Endodermal cell (in vitro differentiated cells): Measurements from ENCODE around the gene DHRS7B. TPM values are rescaled to one million over a fixed set of nuclear protein-coding genes. Genes with fewer than 3 reads are reported as not detected.

Source experiments
- DNase-seq: peaks from one replicate; pipeline ENCODE4 v3.0.0-alpha.2; 2017
- H3K27ac ChIP-seq: 2 replicates; pipeline ENCODE4 v1.5.1; 2013; ENCODE audit warnings: mild to moderate bottlenecking, low read depth, low read length, moderate library complexity
- H3K27me3 ChIP-seq: 2 replicates; pipeline ENCODE4 v1.6.1; 2013; ENCODE audit warnings: mild to moderate bottlenecking, low read length, moderate library complexity; ENCODE audit not compliant: insufficient read depth, control insufficient read depth, poor library complexity, severe bottlenecking
- H3K36me3 ChIP-seq: 2 replicates; pipeline ENCODE4 v1.7.0; 2013; ENCODE audit warnings: mild to moderate bottlenecking, low read length, moderate library complexity; ENCODE audit not compliant: control insufficient read depth, insufficient read depth
- H3K4me1 ChIP-seq: one replicate; pipeline ENCODE4 v1.7.0; 2013; ENCODE audit warnings: low read length; ENCODE audit not compliant: control insufficient read depth, insufficient read depth
- H3K4me3 ChIP-seq: 2 replicates; pipeline ENCODE4 v1.5.1; 2013; ENCODE audit warnings: mild to moderate bottlenecking, low read length, moderate library complexity
- H3K9ac ChIP-seq: 2 replicates; pipeline ENCODE4 v1.6.1; 2013; ENCODE audit warnings: mild to moderate bottlenecking, low read length, moderate library complexity; ENCODE audit not compliant: poor library complexity, severe bottlenecking; ENCODE audit errors: extremely low read depth
- H3K9me3 ChIP-seq: 2 replicates; pipeline ENCODE4 v1.6.1; 2013; ENCODE audit warnings: mild to moderate bottlenecking, low read length, moderate library complexity; ENCODE audit not compliant: control insufficient read depth
- H3K27ac Mint-ChIP-seq: 2 replicates; pipeline ENCODE4 v1.8.0; 2020; ENCODE audit warnings: mixed read lengths
- H3K27me3 Mint-ChIP-seq: 2 replicates; pipeline ENCODE4 v1.8.0; 2021; ENCODE audit warnings: mild to moderate bottlenecking, mixed read lengths; ENCODE audit not compliant: insufficient read depth
- H3K36me3 Mint-ChIP-seq: 2 replicates; pipeline ENCODE4 v1.8.0; 2020; ENCODE audit warnings: low read depth, mixed read lengths
- H3K4me1 Mint-ChIP-seq: 2 replicates; pipeline ENCODE4 v1.8.0; 2020; ENCODE audit warnings: mixed read lengths
- H3K4me3 Mint-ChIP-seq: 2 replicates; pipeline ENCODE4 v1.8.0; 2020; ENCODE audit warnings: mild to moderate bottlenecking, moderate library complexity, mixed read lengths
- H3K9me3 Mint-ChIP-seq: 2 replicates; pipeline ENCODE4 v1.8.0; 2020; ENCODE audit warnings: mild to moderate bottlenecking, mixed read lengths
- WGBS, 2 experiments: methylation state at CpG; one replicate each; pipeline versions ENCODE4 v1.1.5 to v1.1.7; 2013; ENCODE audit warnings: missing lambda C conversion rate in 2 of 2, mixed read lengths in 1 of 2; ENCODE audit not compliant: insufficient coverage in 1 of 2, insufficient read length in 1 of 2; 5-methylcytosine and 5-hydroxymethylcytosine counted together
- total RNA-seq, 2 donors: library from RNA; stranded (reverse); fragmentation: NEBNext Ultra II Directional in 1 of 2; extraction: Animal tissue kit (Norgen Biotek cat#: 25700) in 1 of 2; gene quantifications; 2 replicates in 1 of 2; 3 replicates in 1 of 2; pipeline ENCODE4 v1.2.1, GENCODE V29; 2021
- TF ChIP-seq, protein P1 (sequence below): fragments of 200-600 bp; sonication (generic); conservative IDR thresholded peaks from 2 replicates; pipeline ENCODE4 v1.5.0; 2021; ENCODE audit warnings: antibody characterized with exemption, mild to moderate bottlenecking

The DHRS7B gene
- total RNA-seq, 2 donors from 2014 or later = 20.8 to 24.2 TPM

GRCh38 chr17:21194226-21194625 is 67.5 kb downstream of the DHRS7B start:
- no peaks in the 10 kb centered on the region for H3K9me3 Mint-ChIP-seq
- no peak overlapping the region for H3K4me3 Mint-ChIP-seq
- H3K27me3 ChIP-seq = no peaks in the 10 kb centered on the region
- no peak overlapping the region for H3K4me3 ChIP-seq
- H3K27ac ChIP-seq = no peak overlapping the region
- H3K36me3 Mint-ChIP-seq = peaks cover 56% of the 10 kb centered on the region
- peak overlapping the region; percentile 62 for H3K27ac Mint-ChIP-seq
- H3K4me1 Mint-ChIP-seq = peaks cover 3% of the 10 kb centered on the region
- peaks cover 75% of the 10 kb centered on the region for H3K36me3 ChIP-seq
- H3K27me3 Mint-ChIP-seq = no peaks in the 10 kb centered on the region
- no peak overlapping the region for H3K9ac ChIP-seq
- TF ChIP-seq, protein P1, sequence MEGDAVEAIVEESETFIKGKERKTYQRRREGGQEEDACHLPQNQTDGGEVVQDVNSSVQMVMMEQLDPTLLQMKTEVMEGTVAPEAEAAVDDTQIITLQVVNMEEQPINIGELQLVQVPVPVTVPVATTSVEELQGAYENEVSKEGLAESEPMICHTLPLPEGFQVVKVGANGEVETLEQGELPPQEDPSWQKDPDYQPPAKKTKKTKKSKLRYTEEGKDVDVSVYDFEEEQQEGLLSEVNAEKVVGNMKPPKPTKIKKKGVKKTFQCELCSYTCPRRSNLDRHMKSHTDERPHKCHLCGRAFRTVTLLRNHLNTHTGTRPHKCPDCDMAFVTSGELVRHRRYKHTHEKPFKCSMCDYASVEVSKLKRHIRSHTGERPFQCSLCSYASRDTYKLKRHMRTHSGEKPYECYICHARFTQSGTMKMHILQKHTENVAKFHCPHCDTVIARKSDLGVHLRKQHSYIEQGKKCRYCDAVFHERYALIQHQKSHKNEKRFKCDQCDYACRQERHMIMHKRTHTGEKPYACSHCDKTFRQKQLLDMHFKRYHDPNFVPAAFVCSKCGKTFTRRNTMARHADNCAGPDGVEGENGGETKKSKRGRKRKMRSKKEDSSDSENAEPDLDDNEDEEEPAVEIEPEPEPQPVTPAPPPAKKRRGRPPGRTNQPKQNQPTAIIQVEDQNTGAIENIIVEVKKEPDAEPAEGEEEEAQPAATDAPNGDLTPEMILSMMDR = no peak
- DNase-seq = no peak
- no peaks in the 10 kb centered on the region for H3K9me3 ChIP-seq
- no peaks in the 10 kb centered on the region for H3K4me1 ChIP-seq
- WGBS, 2 experiments = 83 to 90% methylated on average over 5 to 8 of the region's 8 CpGs

- peaks cover 53% of the 10 kb centered on the region for H3K36me3 Mint-ChIP-seq
Observed at GRCh38 chr17:21194703-21195102, 67.9 kb downstream of the DHRS7B start.

DNA sequence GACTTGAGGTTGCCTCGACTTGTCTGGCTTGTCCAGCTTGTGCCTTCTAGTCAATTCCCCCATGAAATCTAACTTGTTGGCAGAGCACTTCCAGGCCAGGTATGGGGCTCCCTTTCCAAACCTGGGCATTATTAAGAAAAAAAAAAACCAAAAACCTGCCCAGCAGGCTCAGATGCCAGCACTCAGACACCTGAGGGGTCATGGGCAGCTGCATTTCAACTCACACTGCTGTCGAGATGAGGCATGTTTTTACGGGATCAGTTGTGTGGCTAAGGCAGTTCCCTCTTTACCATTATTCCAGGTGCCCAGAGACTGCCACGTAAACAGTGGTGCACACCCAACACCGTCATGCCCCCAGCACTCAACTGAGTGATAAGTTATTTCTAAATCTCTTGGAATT is 69.4 kb downstream of the DHRS7B start:
- Mint-ChIP-seq H3K27me3 (no peaks in the 10 kb centered on the region), H3K27ac (no peak overlapping the region), H3K9me3 (no peaks in the 10 kb centered on the region), H3K4me1 (peaks cover 20% of the 10 kb centered on the region), H3K36me3 (peaks cover 47% of the 10 kb centered on the region), H3K4me3 (no peak overlapping the region)
- Histone ChIP-seq H3K9me3 (no peaks in the 10 kb centered on the region), H3K27ac (no peak overlapping the region), H3K36me3 (peaks cover 63% of the 10 kb centered on the region), H3K27me3 (no peaks in the 10 kb centered on the region), H3K9ac (no peak overlapping the region), H3K4me1 (peaks cover 10% of the 10 kb centered on the region), H3K4me3 (no peak overlapping the region)
- DNase-seq = no peak
- TF ChIP-seq, protein P1 = no peak
- whole genome bisulfite sequencing, 2 experiments = 97 to 100% methylated on average over 3 to 5 of the region's 5 CpGs

More at GRCh38 chr17:21194703-21195102, 67.9 kb downstream of the DHRS7B start:
- Mint-ChIP-seq H3K4me1 (peaks cover 6% of the 10 kb centered on the region), H3K9me3 (no peaks in the 10 kb centered on the region), H3K27ac (no peak overlapping the region), H3K4me3 (no peak overlapping the region), H3K27me3 (no peaks in the 10 kb centered on the region)
- H3K27ac ChIP-seq = no peak overlapping the region
- H3K4me3 ChIP-seq = no peak overlapping the region
- TF ChIP-seq, protein P1 = no peak
- H3K4me1 ChIP-seq = peaks cover 3% of the 10 kb centered on the region
- no peaks in the 10 kb centered on the region for H3K27me3 ChIP-seq
- 93 to 95% methylated on average over 2 to 4 of the region's 5 CpGs for WGBS, 2 experiments
- no peaks in the 10 kb centered on the region for H3K9me3 ChIP-seq
- no peak overlapping the region for H3K9ac ChIP-seq
- no peak for DNase-seq
- peaks cover 70% of the 10 kb centered on the region for H3K36me3 ChIP-seq
